Measurements from ENCODE around the gene SEC16A.

SEC16A gene

GRCh38 chr9:136398286-136398685, 84.6 kb downstream of the SEC16A start:
- Histone ChIP-seq H3K36me3 (ENCODE audit: insufficient read depth, low read length) (peaks cover 43% of the 10 kb centered on the region), H3K9me3 (ENCODE audit: low read depth, low read length) (no peaks in the 10 kb centered on the region), H3K27ac (no peak overlapping the region), H3K9ac (ENCODE audit: insufficient read length) (no peak overlapping the region), H3K4me3 (peak overlapping the region; percentile 92; the same call in 1 of the 2 replicates)
- TF ChIP-seq EZH2 (IDR thresholded peaks at IDR 0.05), result no peak
- no peak for TF ChIP-seq FOXP2 (optimal IDR thresholded peaks at IDR 0.05; ENCODE audit: control extremely low read depth, extremely low read length, insufficient read depth)
- no peak for TF ChIP-seq POLR2AphosphoS5 (IDR thresholded peaks at IDR 0.05; ENCODE audit: borderline replicate concordance, low read depth, low read length)
- DNase-seq (ENCODE audit: low read depth, low spot score), result no peak

GRCh38 chr9:136397643-136398042, 85.2 kb downstream of the SEC16A start:
- Histone ChIP-seq H3K9ac (ENCODE audit: insufficient read length) (no peak overlapping the region), H3K27ac (no peak overlapping the region), H3K36me3 (ENCODE audit: insufficient read depth, low read length) (peaks cover 47% of the 10 kb centered on the region), H3K9me3 (ENCODE audit: low read depth, low read length) (no peaks in the 10 kb centered on the region), H3K4me3 (no peak overlapping the region)
- TF ChIP-seq EZH2 (IDR thresholded peaks at IDR 0.05), result no peak
- DNase-seq (ENCODE audit: low read depth, low spot score), result no peak

- TF ChIP-seq FOXP2 (optimal IDR thresholded peaks at IDR 0.05; ENCODE audit: control extremely low read depth, extremely low read length, insufficient read depth) (no peak), EZH2 (IDR thresholded peaks at IDR 0.05) (no peak), POLR2AphosphoS5 (IDR thresholded peaks at IDR 0.05; ENCODE audit: borderline replicate concordance, low read depth, low read length) (no peak)
- H3K9me3 ChIP-seq (ENCODE audit: low read depth, low read length), result no peaks in the 10 kb centered on the region
- H3K4me3 ChIP-seq, result no peak overlapping the region
- no peak overlapping the region for H3K27ac ChIP-seq
- DNase-seq (ENCODE audit: low read depth, low spot score), result no peak
- H3K9ac ChIP-seq (ENCODE audit: insufficient read length), result no peak overlapping the region
- peaks cover 56% of the 10 kb centered on the region for H3K36me3 ChIP-seq (ENCODE audit: insufficient read depth, low read length)
Observed at GRCh38 chr9:136396219-136396515, 86.7 kb downstream of the SEC16A start.

- H3K9me3 ChIP-seq (ENCODE audit: low read depth, low read length), result no peaks in the 10 kb centered on the region
- no peak overlapping the region for H3K4me3 ChIP-seq
- H3K27ac ChIP-seq, result no peak overlapping the region
- no peak overlapping the region for H3K9ac ChIP-seq (ENCODE audit: insufficient read length)
- peaks cover 59% of the 10 kb centered on the region for H3K36me3 ChIP-seq (ENCODE audit: insufficient read depth, low read length)
- DNase-seq (ENCODE audit: low read depth, low spot score), result no peak
- TF ChIP-seq EZH2 (IDR thresholded peaks at IDR 0.05) (no peak), FOXP2 (optimal IDR thresholded peaks at IDR 0.05; ENCODE audit: control extremely low read depth, extremely low read length, insufficient read depth) (no peak), POLR2AphosphoS5 (IDR thresholded peaks at IDR 0.05; ENCODE audit: borderline replicate concordance, low read depth, low read length) (no peak)
Observed at GRCh38 chr9:136395345-136396218, 87.3 kb downstream of the SEC16A start.

- no peak for DNase-seq (ENCODE audit: low read depth, low spot score)
- peaks cover 59% of the 10 kb centered on the region for H3K36me3 ChIP-seq (ENCODE audit: insufficient read depth, low read length)
- H3K27ac ChIP-seq, result no peak overlapping the region
- no peaks in the 10 kb centered on the region for H3K9me3 ChIP-seq (ENCODE audit: low read depth, low read length)
- no peak overlapping the region for H3K9ac ChIP-seq (ENCODE audit: insufficient read length)
- no peak for TF ChIP-seq POLR2AphosphoS5 (IDR thresholded peaks at IDR 0.05; ENCODE audit: borderline replicate concordance, low read depth, low read length)
- no peak for TF ChIP-seq FOXP2 (optimal IDR thresholded peaks at IDR 0.05; ENCODE audit: control extremely low read depth, extremely low read length, insufficient read depth)
- TF ChIP-seq EZH2 (IDR thresholded peaks at IDR 0.05), result no peak
- no peak overlapping the region for H3K4me3 ChIP-seq
Observed at GRCh38 chr9:136395020-136395340, 87.9 kb downstream of the SEC16A start.

- H3K4me3 ChIP-seq, result no peak overlapping the region
- no peak for DNase-seq (ENCODE audit: low read depth, low spot score)
- peaks cover 62% of the 10 kb centered on the region for H3K36me3 ChIP-seq (ENCODE audit: insufficient read depth, low read length)
- no peaks in the 10 kb centered on the region for H3K9me3 ChIP-seq (ENCODE audit: low read depth, low read length)
- no peak overlapping the region for H3K9ac ChIP-seq (ENCODE audit: insufficient read length)
- H3K27ac ChIP-seq, result no peak overlapping the region
- TF ChIP-seq FOXP2 (optimal IDR thresholded peaks at IDR 0.05; ENCODE audit: control extremely low read depth, extremely low read length, insufficient read depth) (no peak), EZH2 (IDR thresholded peaks at IDR 0.05) (no peak), POLR2AphosphoS5 (IDR thresholded peaks at IDR 0.05; ENCODE audit: borderline replicate concordance, low read depth, low read length) (no peak)
Observed at GRCh38 chr9:136394312-136395019, 88.4 kb downstream of the SEC16A start.

- H3K36me3 ChIP-seq (ENCODE audit: insufficient read depth, low read length), result peaks cover 65% of the 10 kb centered on the region
Observed at GRCh38 chr9:136393531-136393930, 89.3 kb downstream of the SEC16A start.

GRCh38 chr9:136392538-136393449, 90.0 kb downstream of the SEC16A start:
- DNase-seq (ENCODE audit: low read depth, low spot score), result no peak
- no peak overlapping the region for H3K27ac ChIP-seq
- TF ChIP-seq FOXP2 (optimal IDR thresholded peaks at IDR 0.05; ENCODE audit: control extremely low read depth, extremely low read length, insufficient read depth), result no peak
- no peak overlapping the region for H3K9ac ChIP-seq (ENCODE audit: insufficient read length)
- peaks cover 69% of the 10 kb centered on the region for H3K36me3 ChIP-seq (ENCODE audit: insufficient read depth, low read length)
- no peak overlapping the region for H3K4me3 ChIP-seq
- no peaks in the 10 kb centered on the region for H3K9me3 ChIP-seq (ENCODE audit: low read depth, low read length)

More at GRCh38 chr9:136393531-136393930, 89.3 kb downstream of the SEC16A start:
- TF ChIP-seq EZH2 (IDR thresholded peaks at IDR 0.05) (no peak), FOXP2 (optimal IDR thresholded peaks at IDR 0.05; ENCODE audit: control extremely low read depth, extremely low read length, insufficient read depth) (no peak)
- Histone ChIP-seq H3K9me3 (ENCODE audit: low read depth, low read length) (no peaks in the 10 kb centered on the region), H3K9ac (ENCODE audit: insufficient read length) (no peak overlapping the region), H3K27ac (no peak overlapping the region), H3K4me3 (no peak overlapping the region)
- no peak for DNase-seq (ENCODE audit: low read depth, low spot score)

All from SK-N-MC (cell line).